K562 (cell line): ENCODE measurements around the gene DYNC1I1. TPM values are rescaled to one million over a fixed set of nuclear protein-coding genes. Genes with fewer than 3 reads are reported as not detected.

ENCODE experiments used
- ATAC-seq: fragments of 200-7000 bp; cut with Tn5 transposase; 3 replicates; pipeline ENCODE4 v1.9.1; 2020; ENCODE audit warnings: moderate library complexity
- BruUV-seq: library from RNA; stranded (reverse); fragments of 400-500 nt; replicated peaks from 2 replicates; lab custom pipeline; 2021; lab: Mats Ljungman, UMichigan
- CTCF ChIA-PET: fragments of 300-600 bp; formaldehyde crosslinking; extraction: SDS; loops from one replicate; lab custom pipeline; 2021; ENCODE audit warnings: low intra/inter-chr PET ratio; lab: Yijun Ruan, JAX
- POLR2A ChIA-PET: fragments of 300-600, 350-650 bp; sonication (Branson Sonifier 250); formaldehyde crosslinking; extraction: SDS; loops from one replicate; lab custom pipeline; 2021; ENCODE audit warnings: antibody characterized with exemption, inconsistent platforms; lab: Yijun Ruan, JAX
- DNase-seq, 4 experiments: peaks; one replicate each; pipeline versions ENCODE4 v3.0.0 to v3.0.0-alpha.2; 2011 to 2018; ENCODE audit warnings: low spot score in 3 of 4, mixed read lengths in 3 of 4; ENCODE audit errors: extremely low read depth in 1 of 4
- FAIRE-seq: peaks from 2 replicates; lab custom pipeline; 2011; peaks lifted over from hg19 to GRCh38; lab: Jason Lieb, UNC
- H2AFZ ChIP-seq: 2 replicates; pipeline ENCODE4 v1.6.0; 2011; ENCODE audit warnings: low read depth, low read length, control low read depth, inconsistent platforms
- H3K27ac ChIP-seq: fragments of 200-600 bp; 3 replicates; pipeline ENCODE4 v1.8.0; 2011; ENCODE audit warnings: low read depth, mild to moderate bottlenecking, control low read depth, inconsistent platforms, low read length, moderate library complexity, mixed read lengths; ENCODE audit errors: extremely low read depth
- H3K27me3 ChIP-seq, 2 experiments: fragments of 300-600 bp in 1 of 2; 2 replicates in 1 of 2; 3 replicates in 1 of 2; pipeline versions ENCODE4 v1.6.0 to v1.8.0; 2011; ENCODE audit warnings: inconsistent platforms in 2 of 2, low read length in 2 of 2, mild to moderate bottlenecking in 1 of 2, mixed read lengths in 1 of 2, moderate library complexity in 1 of 2; ENCODE audit not compliant: control insufficient read depth in 2 of 2, insufficient read depth in 2 of 2
- H3K36me3 ChIP-seq: fragments of 300-600 bp; 3 replicates; pipeline ENCODE4 v1.8.0; 2011; ENCODE audit warnings: mild to moderate bottlenecking, low read length, inconsistent platforms; ENCODE audit not compliant: control insufficient read depth, insufficient read depth
- H3K4me1 ChIP-seq, 2 experiments: fragments of 200-600 bp in 1 of 2; replicated peaks in 1 of 2; 2 replicates in 1 of 2; 3 replicates in 1 of 2; pipeline versions ENCODE4 v1.5.1 to v1.8.0; 2011; ENCODE audit warnings: inconsistent platforms in 2 of 2, low read length in 2 of 2, mild to moderate bottlenecking in 1 of 2, mixed read lengths in 1 of 2, moderate library complexity in 1 of 2; ENCODE audit not compliant: control insufficient read depth in 2 of 2, insufficient read depth in 2 of 2
- H3K4me2 ChIP-seq: 2 replicates; pipeline ENCODE4 v1.6.1; 2011; ENCODE audit warnings: low read length, control low read depth, inconsistent platforms, mixed read lengths; ENCODE audit not compliant: insufficient read depth
- H3K4me3 ChIP-seq: fragments of 200-600 bp; sonication (generic), shearing (Covaris generic); 2 replicates; pipeline ENCODE4 v1.5.1; 2016; ENCODE audit warnings: control low read depth, inconsistent platforms
- H3K79me2 ChIP-seq: fragments of 200-600 bp; 3 replicates; pipeline ENCODE4 v1.8.0; 2011; ENCODE audit warnings: low read length, inconsistent platforms; ENCODE audit not compliant: control insufficient read depth, insufficient read depth
- H3K9ac ChIP-seq, 2 experiments: 2 replicates each; pipeline versions ENCODE4 v1.6.0 to v1.6.1; 2011; ENCODE audit warnings: low read depth in 2 of 2, low read length in 2 of 2, control low read depth in 1 of 2, inconsistent platforms in 1 of 2, mild to moderate bottlenecking in 1 of 2, mixed read lengths in 1 of 2; ENCODE audit not compliant: insufficient read depth in 1 of 2
- H3K9me1 ChIP-seq: one replicate; pipeline ENCODE4 v1.6.0; 2011; ENCODE audit warnings: inconsistent platforms, mild to moderate bottlenecking, low read length, moderate library complexity; ENCODE audit not compliant: control insufficient read depth, insufficient read depth
- H3K9me3 ChIP-seq: replicated peaks from 2 replicates; pipeline ENCODE4 v1.5.1; 2011; ENCODE audit warnings: low read depth, low read length, inconsistent platforms; ENCODE audit not compliant: control insufficient read depth, insufficient read depth
- H4K20me1 ChIP-seq: replicated peaks from 2 replicates; pipeline ENCODE4 v1.6.1; 2011; ENCODE audit warnings: low read length, inconsistent platforms, mixed read lengths; ENCODE audit not compliant: control insufficient read depth, insufficient read depth
- E2F5 ChIP-seq: sonication (generic); formaldehyde crosslinking; IDR thresholded peaks from 2 replicates; pipeline ENCODE4 v1.8.0; 2022; ENCODE audit warnings: mild to moderate bottlenecking, missing genetic modification reagents
- HNRNPH1 ChIP-seq: fragments of 200-400 bp; formaldehyde crosslinking; optimal IDR thresholded peaks from 2 replicates; pipeline ENCODE3; 2017; ENCODE audit warnings: low read depth, mild to moderate bottlenecking, low read length, moderate library complexity
- KDM4B ChIP-seq, 2 experiments: fragments of 450-650 bp in 1 of 2; sonication (generic) in 1 of 2; IDR thresholded peaks; 2 replicates each; pipeline ENCODE4 v1.6.1; 2016 to 2017; ENCODE audit warnings: borderline replicate concordance in 2 of 2, antibody characterized with exemption in 1 of 2, low read depth in 1 of 2, mild to moderate bottlenecking in 1 of 2
- MBD1 ChIP-seq: fragments of 250-450 bp; sonication (Bioruptor Pico); IDR thresholded peaks from 2 replicates; pipeline ENCODE4 v1.8.0; 2022; ENCODE audit warnings: inconsistent platforms
- PTRF ChIP-seq: fragments of 450-650 bp; IDR thresholded peaks from 2 replicates; pipeline ENCODE4 v1.6.1; 2016; ENCODE audit warnings: mild to moderate bottlenecking, missing genetic modification characterization, missing compliant biosample characterization
- RAD21 ChIP-seq, 2 experiments: fragments of 250-450 bp in 1 of 2; fragments of 450-650 bp in 1 of 2; sonication (Bioruptor Pico) in 1 of 2; formaldehyde crosslinking in 1 of 2; IDR thresholded peaks in 1 of 2; conservative IDR thresholded peaks in 1 of 2; 2 replicates each; pipeline versions ENCODE4 v1.4.0 to v1.8.0; 2020 to 2022; ENCODE audit warnings: mild to moderate bottlenecking in 2 of 2, moderate library complexity in 1 of 2
- SREBF2 ChIP-seq: sonication (generic); formaldehyde crosslinking; IDR thresholded peaks from 2 replicates; pipeline ENCODE4 v1.4.0; 2020; ENCODE audit warnings: mild to moderate bottlenecking, missing genetic modification reagents
- TCF3 ChIP-seq: sonication (generic); formaldehyde crosslinking; IDR thresholded peaks from 2 replicates; pipeline ENCODE4 v1.4.0; 2020; ENCODE audit warnings: mild to moderate bottlenecking, missing genetic modification reagents
- ZNF77 ChIP-seq: fragments of 250-450 bp; sonication (Bioruptor Pico); IDR thresholded peaks from 2 replicates; pipeline ENCODE4 v1.5.0; 2020
- WGBS: fragments of 100-300 bp; shearing (Covaris generic); methylation state at CpG from one replicate; pipeline ENCODE4 v1.1.6; 2016; ENCODE audit warnings: low coverage, mixed read lengths; ENCODE audit not compliant: insufficient coverage; ENCODE audit errors: missing lambda C conversion rate; 5-methylcytosine and 5-hydroxymethylcytosine counted together
- in situ Hi-C: fragments of 300-500 bp; cut with MboI; formaldehyde crosslinking; loops from 4 replicates; pipeline ENCODE4 v1.15.0; 2018; ENCODE audit warnings: inconsistent platforms, mixed read lengths
- intact Hi-C: fragments of 100-400 bp; cut with micrococcal nuclease; formaldehyde crosslinking; loops from 2 replicates; pipeline ENCODE4 v1.14.2; 2022
- polyA plus RNA-seq, 8 experiments: library from polyadenylated mRNA; depleted of rRNA in 4 of 8; stranded (reverse) in 5 of 8; unstranded in 3 of 8; fragments of >200 nt; fragmentation: Nextera tagmentation in 2 of 8; fragmentation: Illumina TruSeq in 1 of 8; extraction: Ambion mirVana in 2 of 8; extraction: Trizol in 1 of 8; gene quantifications; 2 replicates each; pipeline versions ENCODE4 v1.2.1 to v1.2.3, GENCODE V29; 2011 to 2014; ENCODE audit warnings: inconsistent platforms in 1 of 8, missing spikeins in 1 of 8
- total RNA-seq, 7 experiments: library from RNA; depleted of rRNA in 6 of 7; stranded (reverse); fragments of >200 nt in 6 of 7; fragmentation: Illumina TruSeq in 2 of 7; extraction: Trizol in 2 of 7; gene quantifications; 2 replicates each; pipeline versions ENCODE4 v1.2.1 to v1.2.3, GENCODE V29; 2011 to 2021; ENCODE audit warnings: low replicate concordance in 1 of 7
- TF ChIP-seq, protein P1 (sequence below): fragments of 450-650 bp; IDR thresholded peaks from 2 replicates; pipeline ENCODE4 v1.6.1; 2017; ENCODE audit warnings: antibody characterized with exemption, mild to moderate bottlenecking
- TF ChIP-seq, protein P2 (sequence below): sonication (generic); formaldehyde crosslinking; IDR thresholded peaks from 2 replicates; pipeline ENCODE4 v1.8.0; 2022; ENCODE audit warnings: mild to moderate bottlenecking, missing genetic modification reagents

The DYNC1I1 gene
- total and polyA plus RNA-seq, 9 of the 15 experiments (the other 6 are each of a cell fraction or from before 2014, with no cell fraction given), result 0.22 to 1.5 (median 0.44) TPM

GRCh38 chr7:95861041-95861440 lies 88.7 kb downstream of the DYNC1I1 start:
- Histone ChIP-seq H3K79me2 (no peaks in the 10 kb centered on the region), H3K27ac (no peak overlapping the region), H3K4me1 (no peaks in the 10 kb centered on the region), H3K27me3 (peaks cover 0 to 4% of the 10 kb centered on the region in 2 experiments; a peak in 2 of 5 replicates), H3K4me2 (no peak overlapping the region), H3K9ac (no peak overlapping the region), H4K20me1 (no peaks in the 10 kb centered on the region), H2AFZ (no peak overlapping the region), H3K9me1 (no peaks in the 10 kb centered on the region), H3K9me3 (no peaks in the 10 kb centered on the region), H3K4me3 (no peak overlapping the region), H3K36me3 (no peaks in the 10 kb centered on the region)
- no TSS peak for BruUV-seq
- no peak for DNase-seq
- FAIRE-seq, result no peak
- CTCF ChIA-PET, result interaction anchor here (0.5 kb wide), 1 partner anchor 1672 kb away, joined by 3 read pairs; no protein-coding TSS in a partner anchor
- WGBS, result 0% methylated on average over 2 of the region's 2 CpGs
- intact Hi-C loops, result no loop called here
- in situ Hi-C loops, result no loop called here
- POLR2A ChIA-PET, result interaction anchor here (0.5 kb wide), 1 partner anchor 316 kb away, joined by 3 read pairs; no protein-coding TSS in a partner anchor
- ATAC-seq, result no peak
- TF ChIP-seq SREBF2 (no peak), TCF3 (CRISPR knock-in tag) (no peak), KDM4B (IDR thresholded peaks at IDR 0.05; ENCODE audit: borderline replicate concordance in 2 of 2, low read depth in 1 of 2) (no peak), E2F5 (CRISPR knock-in tag) (no peak), PTRF (no peak), ZNF77 (CRISPR knock-in tag) (no peak), MBD1 (CRISPR knock-in tag) (no peak), RAD21 (CRISPR knock-in tag; conservative IDR thresholded peaks at IDR 0.05 in 1 of 2, IDR thresholded peaks at IDR 0.05 in 1 of 2) (no peak), HNRNPH1 (no peak)
- TF ChIP-seq, protein P1, sequence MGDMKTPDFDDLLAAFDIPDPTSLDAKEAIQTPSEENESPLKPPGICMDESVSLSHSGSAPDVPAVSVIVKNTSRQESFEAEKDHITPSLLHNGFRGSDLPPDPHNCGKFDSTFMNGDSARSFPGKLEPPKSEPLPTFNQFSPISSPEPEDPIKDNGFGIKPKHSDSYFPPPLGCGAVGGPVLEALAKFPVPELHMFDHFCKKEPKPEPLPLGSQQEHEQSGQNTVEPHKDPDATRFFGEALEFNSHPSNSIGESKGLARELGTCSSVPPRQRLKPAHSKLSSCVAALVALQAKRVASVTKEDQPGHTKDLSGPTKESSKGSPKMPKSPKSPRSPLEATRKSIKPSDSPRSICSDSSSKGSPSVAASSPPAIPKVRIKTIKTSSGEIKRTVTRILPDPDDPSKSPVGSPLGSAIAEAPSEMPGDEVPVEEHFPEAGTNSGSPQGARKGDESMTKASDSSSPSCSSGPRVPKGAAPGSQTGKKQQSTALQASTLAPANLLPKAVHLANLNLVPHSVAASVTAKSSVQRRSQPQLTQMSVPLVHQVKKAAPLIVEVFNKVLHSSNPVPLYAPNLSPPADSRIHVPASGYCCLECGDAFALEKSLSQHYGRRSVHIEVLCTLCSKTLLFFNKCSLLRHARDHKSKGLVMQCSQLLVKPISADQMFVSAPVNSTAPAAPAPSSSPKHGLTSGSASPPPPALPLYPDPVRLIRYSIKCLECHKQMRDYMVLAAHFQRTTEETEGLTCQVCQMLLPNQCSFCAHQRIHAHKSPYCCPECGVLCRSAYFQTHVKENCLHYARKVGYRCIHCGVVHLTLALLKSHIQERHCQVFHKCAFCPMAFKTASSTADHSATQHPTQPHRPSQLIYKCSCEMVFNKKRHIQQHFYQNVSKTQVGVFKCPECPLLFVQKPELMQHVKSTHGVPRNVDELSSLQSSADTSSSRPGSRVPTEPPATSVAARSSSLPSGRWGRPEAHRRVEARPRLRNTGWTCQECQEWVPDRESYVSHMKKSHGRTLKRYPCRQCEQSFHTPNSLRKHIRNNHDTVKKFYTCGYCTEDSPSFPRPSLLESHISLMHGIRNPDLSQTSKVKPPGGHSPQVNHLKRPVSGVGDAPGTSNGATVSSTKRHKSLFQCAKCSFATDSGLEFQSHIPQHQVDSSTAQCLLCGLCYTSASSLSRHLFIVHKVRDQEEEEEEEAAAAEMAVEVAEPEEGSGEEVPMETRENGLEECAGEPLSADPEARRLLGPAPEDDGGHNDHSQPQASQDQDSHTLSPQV, result no peak
- TF ChIP-seq, protein P2, sequence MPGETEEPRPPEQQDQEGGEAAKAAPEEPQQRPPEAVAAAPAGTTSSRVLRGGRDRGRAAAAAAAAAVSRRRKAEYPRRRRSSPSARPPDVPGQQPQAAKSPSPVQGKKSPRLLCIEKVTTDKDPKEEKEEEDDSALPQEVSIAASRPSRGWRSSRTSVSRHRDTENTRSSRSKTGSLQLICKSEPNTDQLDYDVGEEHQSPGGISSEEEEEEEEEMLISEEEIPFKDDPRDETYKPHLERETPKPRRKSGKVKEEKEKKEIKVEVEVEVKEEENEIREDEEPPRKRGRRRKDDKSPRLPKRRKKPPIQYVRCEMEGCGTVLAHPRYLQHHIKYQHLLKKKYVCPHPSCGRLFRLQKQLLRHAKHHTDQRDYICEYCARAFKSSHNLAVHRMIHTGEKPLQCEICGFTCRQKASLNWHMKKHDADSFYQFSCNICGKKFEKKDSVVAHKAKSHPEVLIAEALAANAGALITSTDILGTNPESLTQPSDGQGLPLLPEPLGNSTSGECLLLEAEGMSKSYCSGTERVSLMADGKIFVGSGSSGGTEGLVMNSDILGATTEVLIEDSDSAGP, result no peak
